Natural killer cell (primary cell): ENCODE results near the gene PLEKHA6. TPM values are rescaled to one million over a fixed set of nuclear protein-coding genes. Genes with fewer than 3 reads are reported as not detected.

ENCODE experiments used
- ATAC-seq, 3 donors: fragments of 150-1000 bp in 2 of 3; fragments of 200-7000 bp in 1 of 3; cut with Tn5 transposase; 1 replicate in 1 of 3; 2 replicates in 2 of 3; pipeline ENCODE4 v1.10.0; 2021; ENCODE audit warnings: mild to moderate bottlenecking in 2 of 3, moderate library complexity in 2 of 3
- DNase-seq, 2 donors: peaks; one replicate each; pipeline versions ENCODE4 v3.0.0 to v3.0.0-alpha.2; 2013 to 2021; ENCODE audit warnings: mixed read lengths in 1 of 2
- H3K27ac ChIP-seq: one replicate; pipeline ENCODE4 v1.5.1; 2013; ENCODE audit warnings: mild to moderate bottlenecking, low read length
- H3K27me3 ChIP-seq: one replicate; pipeline ENCODE4 v1.6.1; 2013; ENCODE audit warnings: low read length; ENCODE audit not compliant: control insufficient read depth, insufficient read depth
- H3K36me3 ChIP-seq: one replicate; pipeline ENCODE4 v1.6.1; 2013; ENCODE audit warnings: low read length; ENCODE audit not compliant: control insufficient read depth, insufficient read depth
- H3K4me1 ChIP-seq: one replicate; pipeline ENCODE4 v1.6.1; 2013; ENCODE audit warnings: low read length; ENCODE audit not compliant: control insufficient read depth, insufficient read depth
- H3K4me3 ChIP-seq: one replicate; pipeline ENCODE4 v1.5.1; 2013; ENCODE audit warnings: low read length
- H3K9me3 ChIP-seq: one replicate; pipeline ENCODE4 v1.6.1; 2013; ENCODE audit warnings: low read length; ENCODE audit not compliant: control insufficient read depth, insufficient read depth
- H3K27ac Mint-ChIP-seq, 2 donors: one replicate each; pipeline ENCODE4 v1.8.0; 2022; ENCODE audit warnings: mild to moderate bottlenecking in 2 of 2, mixed read lengths in 2 of 2, moderate library complexity in 1 of 2
- H3K27me3 Mint-ChIP-seq, 2 donors: one replicate each; pipeline ENCODE4 v1.8.0; 2022; ENCODE audit warnings: low read depth in 2 of 2, mixed read lengths in 2 of 2
- H3K36me3 Mint-ChIP-seq: one replicate; pipeline ENCODE4 v1.8.0; 2022; ENCODE audit warnings: mixed read lengths
- H3K4me1 Mint-ChIP-seq, 2 donors: one replicate each; pipeline ENCODE4 v1.8.0; 2022; ENCODE audit warnings: mixed read lengths in 2 of 2
- H3K4me3 Mint-ChIP-seq: one replicate; pipeline ENCODE4 v1.8.0; 2022; ENCODE audit warnings: mild to moderate bottlenecking, moderate library complexity, mixed read lengths
- H3K9me3 Mint-ChIP-seq, 2 donors: one replicate each; pipeline ENCODE4 v1.8.0; 2022; ENCODE audit warnings: mixed read lengths in 2 of 2
- CTCF ChIP-seq: fragments of 200-600 bp; IDR thresholded peaks from one replicate; pipeline ENCODE4 v1.8.0; 2022; ENCODE audit warnings: antibody characterized with exemption
- WGBS: methylation state at CpG from one replicate; pipeline ENCODE4 v1.1.7; 2013; ENCODE audit warnings: missing lambda C conversion rate; ENCODE audit not compliant: insufficient coverage; 5-methylcytosine and 5-hydroxymethylcytosine counted together
- intact Hi-C: fragments of 100-400 bp; cut with micrococcal nuclease; formaldehyde crosslinking; loops from one replicate; pipeline ENCODE4 v1.14.2; 2022
- total RNA-seq, 4 donors: library from RNA; stranded (reverse); fragments of 120-200 nt in 1 of 4; gene quantifications; one replicate each; pipeline versions ENCODE4 v1.2.3 to v1.2.4, GENCODE V29; 2013 to 2022

PLEKHA6 gene
- total RNA-seq, 3 donors from 2014 or later (not counting 1 experiment from before 2014, with no cell fraction given): 0.10 to 0.43 (median 0.16) TPM

GRCh38 chr1:204275695-204276370 is 83.9 kb downstream of the PLEKHA6 start:
- no peaks in the 10 kb centered on the region for H3K4me1 Mint-ChIP-seq
- H3K36me3 Mint-ChIP-seq: no peaks in the 10 kb centered on the region
- no peaks in the 10 kb centered on the region for H3K9me3 Mint-ChIP-seq
- no peak overlapping the region for H3K27ac Mint-ChIP-seq
- peaks cover 27 to 38% of the 10 kb centered on the region in 2 donors for H3K27me3 Mint-ChIP-seq
- H3K4me3 ChIP-seq: no peak overlapping the region
- peaks cover 2% of the 10 kb centered on the region for H3K27me3 ChIP-seq
- H3K4me1 ChIP-seq: no peaks in the 10 kb centered on the region
- no peak overlapping the region for H3K4me3 Mint-ChIP-seq
- no peak for DNase-seq
- intact Hi-C loops: no loop called here
- H3K9me3 ChIP-seq: no peaks in the 10 kb centered on the region
- no peak overlapping the region for H3K27ac ChIP-seq
- WGBS: 88% methylated on average over 9 of the region's 9 CpGs
- no peak for TF ChIP-seq CTCF
- no peaks in the 10 kb centered on the region for H3K36me3 ChIP-seq
- ATAC-seq: no peak

DNA sequence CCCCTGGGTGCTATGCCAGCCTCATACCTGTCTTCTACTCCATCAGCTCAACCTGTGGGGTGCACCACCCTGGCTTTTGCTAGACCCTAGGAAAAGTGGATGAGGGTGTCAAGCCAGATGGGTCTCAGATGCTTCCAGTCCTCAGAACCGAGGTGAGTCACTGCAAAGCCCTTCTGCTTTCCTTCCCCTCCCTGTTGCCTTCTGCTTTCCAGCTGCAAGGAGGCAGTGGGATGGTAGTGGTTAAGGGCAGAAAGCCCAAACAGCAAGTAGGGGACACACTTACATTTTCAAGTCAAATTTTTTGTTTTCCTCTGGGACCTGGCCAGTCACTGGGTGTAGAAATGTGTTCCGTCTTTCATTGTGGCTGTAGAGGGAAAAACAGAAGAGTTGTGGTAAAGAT is 85.3 kb downstream of the PLEKHA6 start:
- no peaks in the 10 kb centered on the region for H3K36me3 Mint-ChIP-seq
- H3K4me1 Mint-ChIP-seq: no peaks in the 10 kb centered on the region
- 24% methylated on average over 2 of the region's 2 CpGs for WGBS
- no peak overlapping the region for H3K4me3 ChIP-seq
- no peak overlapping the region for H3K27ac Mint-ChIP-seq
- no peaks in the 10 kb centered on the region for H3K9me3 Mint-ChIP-seq
- no peaks in the 10 kb centered on the region for H3K36me3 ChIP-seq
- no peak for TF ChIP-seq CTCF
- intact Hi-C loops: no loop called here
- no peaks in the 10 kb centered on the region for H3K9me3 ChIP-seq
- no peaks in the 10 kb centered on the region for H3K4me1 ChIP-seq
- no peaks in the 10 kb centered on the region for H3K27me3 ChIP-seq
- H3K27me3 Mint-ChIP-seq: peaks cover 22 to 29% of the 10 kb centered on the region in 2 donors
- H3K27ac ChIP-seq: no peak overlapping the region
- H3K4me3 Mint-ChIP-seq: no peak overlapping the region
- ATAC-seq: no peak
- DNase-seq: no peak

GRCh38 chr1:204272505-204272904 is 87.2 kb downstream of the PLEKHA6 start:
- Histone ChIP-seq H3K4me1 (no peaks in the 10 kb centered on the region), H3K27ac (no peak overlapping the region), H3K4me3 (no peak overlapping the region), H3K9me3 (no peaks in the 10 kb centered on the region), H3K36me3 (no peaks in the 10 kb centered on the region), H3K27me3 (no peaks in the 10 kb centered on the region)
- Mint-ChIP-seq H3K4me3 (no peak overlapping the region), H3K27me3 (peaks cover 10 to 17% of the 10 kb centered on the region in 2 donors), H3K4me1 (no peaks in the 10 kb centered on the region), H3K36me3 (no peaks in the 10 kb centered on the region), H3K9me3 (no peaks in the 10 kb centered on the region), H3K27ac (no peak overlapping the region)
- TF ChIP-seq CTCF: no peak
- intact Hi-C loops: no loop called here
- DNase-seq (no peak), ATAC-seq (no peak)
- WGBS: 10% methylated on average over 1 of the region's 1 CpG

DNA sequence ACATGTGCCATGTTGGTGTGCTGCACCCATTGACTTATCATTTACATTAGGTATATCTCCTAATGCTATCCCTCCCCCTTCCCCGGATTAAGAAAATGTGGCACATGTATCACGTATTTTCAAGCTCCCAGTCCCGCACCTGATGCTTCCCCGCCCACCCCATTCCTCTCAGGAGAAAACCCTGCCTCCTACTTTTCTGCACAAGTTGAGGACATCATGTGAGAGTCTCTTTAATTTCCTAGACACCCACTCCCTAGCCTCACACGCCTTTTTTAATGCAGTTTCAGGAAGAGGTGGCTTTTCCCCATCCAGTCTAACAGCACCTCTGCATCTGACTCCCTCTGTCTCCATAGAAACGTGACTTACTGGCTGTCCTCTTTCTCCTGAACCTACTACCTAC is 87.8 kb downstream of the PLEKHA6 start:
- no peaks in the 10 kb centered on the region for H3K9me3 ChIP-seq
- H3K36me3 ChIP-seq: no peaks in the 10 kb centered on the region
- DNase-seq (no peak), ATAC-seq (no peak)
- H3K4me1 Mint-ChIP-seq: no peaks in the 10 kb centered on the region
- intact Hi-C loops: no loop called here
- no peaks in the 10 kb centered on the region for H3K36me3 Mint-ChIP-seq
- peaks cover 11 to 17% of the 10 kb centered on the region in 2 donors for H3K27me3 Mint-ChIP-seq
- H3K4me3 ChIP-seq: no peak overlapping the region
- no peaks in the 10 kb centered on the region for H3K9me3 Mint-ChIP-seq
- H3K4me3 Mint-ChIP-seq: no peak overlapping the region
- 64% methylated on average over 6 of the region's 6 CpGs for WGBS
- no peak for TF ChIP-seq CTCF
- no peaks in the 10 kb centered on the region for H3K4me1 ChIP-seq
- H3K27me3 ChIP-seq: no peaks in the 10 kb centered on the region
- H3K27ac ChIP-seq: no peak overlapping the region
- no peak overlapping the region for H3K27ac Mint-ChIP-seq
